Urothelium cell line (cell line): Measurements from ENCODE around the gene AKT3.

Experiments used
- DNase-seq: peaks from one replicate; pipeline ENCODE4 v3.0.0; 2011; ENCODE audit warnings: low spot score, mixed read lengths
- FAIRE-seq: peaks from 2 replicates; lab custom pipeline; 2011; peaks lifted over from hg19 to GRCh38; lab: Jason Lieb, UNC

The AKT3 gene

GRCh38 chr1:243495442-243496186 lies 354.4 kb downstream of the AKT3 start:
- no peak for DNase-seq
- no peak for FAIRE-seq

DNA sequence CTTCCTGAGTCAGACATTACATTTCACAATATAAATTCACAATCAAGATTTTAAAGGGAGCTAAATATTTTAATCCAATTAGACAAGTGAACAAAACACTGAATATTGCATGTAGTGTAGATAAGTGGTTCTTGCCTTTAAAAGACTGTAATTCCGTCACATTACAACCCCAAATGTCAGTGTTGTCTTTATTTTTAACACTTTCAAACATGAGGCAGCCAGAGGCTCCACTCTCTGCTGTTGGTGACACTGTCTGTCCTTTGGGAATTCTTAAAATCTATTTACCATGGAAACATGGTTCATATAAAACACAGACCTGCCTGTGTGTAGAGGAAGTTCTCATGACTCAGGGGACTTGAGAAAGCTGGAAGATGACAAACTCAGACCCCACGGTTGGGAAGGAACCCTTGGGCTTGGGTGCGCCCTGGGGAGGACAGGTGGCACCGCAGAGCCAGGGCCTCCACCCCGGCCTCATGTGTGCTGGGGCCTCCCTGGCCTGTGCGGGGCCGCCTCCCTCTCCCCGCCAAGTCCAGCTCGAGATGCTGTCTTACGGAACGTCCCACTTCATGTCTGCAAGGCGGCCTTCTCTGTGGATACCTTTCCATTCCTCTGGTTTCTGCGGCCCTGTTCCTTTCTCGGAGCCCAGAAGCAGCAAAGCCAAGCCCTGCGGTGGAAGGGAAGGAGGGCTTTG lies 355.2 kb downstream of the AKT3 start:
- FAIRE-seq (no peak), DNase-seq (no peak)

GRCh38 chr1:243493156-243494129 lies 356.6 kb downstream of the AKT3 start:
- FAIRE-seq: no peak
- DNase-seq: no peak

- FAIRE-seq (no peak), DNase-seq (no peak)
These were observed 359.0 kb downstream of the AKT3 start for GRCh38 chr1:243490748-243491686.

- DNase-seq (no peak), FAIRE-seq (no peak)
These were observed 360.1 kb downstream of the AKT3 start for GRCh38 chr1:243489681-243490546.

GRCh38 chr1:243489158-243489527 lies 360.9 kb downstream of the AKT3 start:
- no peak for FAIRE-seq
- no peak for DNase-seq

GRCh38 chr1:243488459-243489157 lies 361.4 kb downstream of the AKT3 start:
- FAIRE-seq: no peak
- no peak for DNase-seq

DNA sequence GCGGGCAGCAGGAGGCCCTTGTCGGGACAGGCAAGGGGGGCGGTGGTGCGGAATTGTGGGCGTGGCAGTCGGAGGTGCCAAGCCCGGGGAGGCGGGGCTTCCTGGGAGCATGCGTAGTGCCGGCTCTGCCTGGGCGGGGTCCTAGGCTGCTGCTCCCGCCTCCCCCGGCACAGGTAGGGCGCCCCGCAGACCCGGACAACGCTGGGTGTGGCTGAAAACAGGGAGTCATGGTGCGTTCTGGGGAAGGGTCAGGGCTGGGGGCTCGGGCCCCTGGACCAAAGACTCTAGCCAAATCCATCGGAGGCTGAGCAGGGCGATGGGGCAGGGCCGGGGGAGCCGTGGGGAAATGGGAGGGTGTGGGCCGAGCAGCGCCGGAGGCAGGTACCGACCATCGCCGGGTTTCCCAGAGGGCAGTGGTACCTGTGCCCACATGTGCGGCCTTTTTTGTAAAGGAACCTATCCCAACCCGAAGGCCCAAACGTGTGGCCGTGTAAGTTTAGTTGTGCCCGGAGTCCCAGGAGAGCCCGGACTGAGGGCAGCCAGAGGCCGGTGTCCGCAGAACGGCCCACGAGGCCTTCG lies 362.3 kb downstream of the AKT3 start:
- DNase-seq: no peak
- FAIRE-seq: no peak

- no peak for FAIRE-seq
- no peak for DNase-seq
These were observed 362.9 kb downstream of the AKT3 start for GRCh38 chr1:243487036-243487648.

GRCh38 chr1:243483952-243484351 lies 366.1 kb downstream of the AKT3 start:
- FAIRE-seq: no peak
- DNase-seq: no peak

GRCh38 chr1:243483071-243483771 lies 366.8 kb downstream of the AKT3 start:
- FAIRE-seq: no peak

GRCh38 chr1:243482141-243483022 lies 367.7 kb downstream of the AKT3 start:
- FAIRE-seq (no peak), DNase-seq (peak; percentile 50)

More at GRCh38 chr1:243483071-243483771, 366.8 kb downstream of the AKT3 start:
- DNase-seq: no peak

DNA sequence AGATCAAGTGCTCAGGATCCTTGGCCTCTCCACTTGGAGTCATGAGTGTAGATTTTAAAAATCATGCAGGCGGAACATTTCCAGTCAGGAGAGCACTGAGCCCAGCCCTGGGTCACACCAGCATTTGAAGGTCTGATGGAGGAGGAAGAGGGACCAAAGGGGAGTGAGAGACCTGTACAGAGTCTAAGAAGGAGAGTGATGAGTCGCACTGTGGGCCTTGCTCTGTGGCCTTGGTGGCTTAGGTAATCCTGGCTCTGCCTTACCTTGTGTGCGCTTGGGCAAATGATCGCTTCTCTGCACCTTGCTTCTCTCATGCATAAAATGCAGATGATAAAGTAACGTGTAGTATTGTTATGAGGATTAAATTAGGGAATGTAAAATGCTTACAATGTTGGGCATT lies 368.9 kb downstream of the AKT3 start:
- FAIRE-seq (no peak), DNase-seq (no peak)

DNA sequence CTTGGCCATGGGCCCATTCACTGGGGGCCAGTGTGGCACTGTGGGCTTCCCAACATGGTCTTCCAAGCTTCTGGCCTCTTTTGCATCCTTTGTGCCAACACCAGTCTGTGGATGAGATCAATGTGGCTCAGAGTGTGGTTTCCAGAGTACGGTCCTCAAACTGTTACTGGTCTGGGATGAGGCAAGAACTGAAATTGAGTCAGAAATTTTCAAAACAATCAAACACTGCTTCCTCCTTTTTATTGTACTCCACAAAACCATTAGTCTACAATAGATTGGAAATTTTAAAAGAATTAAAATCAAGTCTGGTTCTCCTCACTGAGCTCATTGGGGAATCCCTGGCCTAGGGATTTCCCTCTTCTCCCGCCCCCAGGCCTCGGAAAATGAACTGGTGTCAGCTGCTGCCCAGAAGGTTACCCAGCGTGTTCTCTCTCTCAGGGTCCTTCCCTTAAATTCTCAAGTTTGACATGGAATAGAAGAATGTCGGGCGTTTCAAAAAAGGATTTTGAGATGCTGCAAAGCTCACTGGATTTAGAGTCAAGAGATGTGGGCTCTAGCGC lies 372.2 kb downstream of the AKT3 start:
- no peak for DNase-seq

DNA sequence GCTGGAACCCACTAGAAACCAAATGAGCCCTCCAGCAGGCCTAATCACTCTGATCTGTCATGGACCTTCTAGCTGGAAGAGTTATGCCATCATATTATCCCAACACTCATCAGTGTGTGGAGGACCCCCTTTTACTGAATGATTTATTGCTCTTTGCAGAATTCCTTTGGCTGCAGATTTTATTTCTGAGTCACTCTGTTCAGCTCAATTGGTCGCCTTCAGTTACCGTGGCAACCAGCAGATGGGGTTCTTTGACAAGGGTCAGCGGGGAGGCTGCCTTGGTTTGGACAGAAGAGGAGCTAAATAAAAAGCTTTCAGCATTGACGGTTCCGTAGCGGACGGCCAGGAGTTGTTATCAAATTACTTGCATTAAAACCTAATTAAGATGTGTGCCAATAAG lies 374.1 kb downstream of the AKT3 start:
- DNase-seq (peak; percentile 28), FAIRE-seq (no peak)

More for the DNA sequence above, 372.2 kb downstream of the AKT3 start:
- FAIRE-seq: no peak

DNA sequence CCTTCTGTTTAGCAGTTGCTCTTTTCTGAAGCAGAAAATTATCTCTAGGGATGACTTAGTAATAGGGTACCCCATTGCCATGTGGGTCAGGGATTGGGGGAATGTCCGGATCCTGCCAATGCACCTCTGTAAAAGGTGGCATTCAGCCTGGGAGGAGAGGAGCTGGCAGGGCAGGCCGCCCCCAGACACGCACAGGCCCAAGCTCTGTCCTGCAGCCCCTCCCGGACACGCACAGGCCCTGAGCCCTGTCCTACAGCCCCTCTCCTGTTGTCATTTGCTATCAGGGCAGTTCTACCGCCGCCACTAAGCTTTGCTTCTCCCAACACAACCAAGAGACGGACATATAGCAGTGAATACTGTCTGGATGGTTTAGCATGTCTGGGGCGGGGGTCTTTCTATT lies 375.1 kb downstream of the AKT3 start:
- FAIRE-seq: no peak

More for the DNA sequence above, 375.1 kb downstream of the AKT3 start:
- no peak for DNase-seq
